ENCODE data around the gene CHCHD5. TPM values are rescaled to one million over a fixed set of nuclear protein-coding genes. Genes with fewer than 3 reads are reported as not detected.

CHCHD5 gene
- total RNA-seq, 4 donors from 2014 or later, result 11.9 to 22.0 (median 15.7) TPM

GRCh38 chr2:112633708-112634107 lies 49.3 kb downstream of the CHCHD5 start:
- ATAC-seq (ENCODE audit: low FRiP score) (no peak), DNase-seq (ENCODE audit: low spot score) (no peak)

GRCh38 chr2:112634153-112634873 lies 49.9 kb downstream of the CHCHD5 start:
- DNase-seq (ENCODE audit: low spot score) (no peak), ATAC-seq (ENCODE audit: low FRiP score) (no peak)

More at GRCh38 chr2:112633708-112634107, 49.3 kb downstream of the CHCHD5 start:
- TF ChIP-seq CTCF (IDR thresholded peaks at IDR 0.05), result no peak

GRCh38 chr2:112634874-112635157 lies 50.4 kb downstream of the CHCHD5 start:
- DNase-seq (ENCODE audit: low spot score), result no peak
- no peak for TF ChIP-seq CTCF (IDR thresholded peaks at IDR 0.05)

More at GRCh38 chr2:112634153-112634873, 49.9 kb downstream of the CHCHD5 start:
- no peak for TF ChIP-seq CTCF (IDR thresholded peaks at IDR 0.05)

GRCh38 chr2:112636605-112637288 lies 52.3 kb downstream of the CHCHD5 start:
- no peak for TF ChIP-seq CTCF (IDR thresholded peaks at IDR 0.05)
- ATAC-seq (ENCODE audit: low FRiP score) (no peak), DNase-seq (ENCODE audit: low spot score) (no peak)

More at GRCh38 chr2:112634874-112635157, 50.4 kb downstream of the CHCHD5 start:
- no peak for ATAC-seq (ENCODE audit: low FRiP score)

- ATAC-seq (ENCODE audit: low FRiP score) (no peak), DNase-seq (ENCODE audit: low spot score) (no peak)
- no peak for TF ChIP-seq CTCF (IDR thresholded peaks at IDR 0.05)
Observed at GRCh38 chr2:112637289-112637660, 52.9 kb downstream of the CHCHD5 start.

Small RNA genes within 50 kb of the gene (small RNA-seq; reads per million reads assigned to genes)
- not detected for gene RF00019

Other genes with a start within 250 kb of the CHCHD5 start
- 10 to 100 TPM; 23.9 to 33.7 (median 27.0) TPM for gene RGPD8, start 151.0 kb upstream of the CHCHD5 start, total RNA-seq
- gene TTL, start 102.5 kb upstream of the CHCHD5 start, total RNA-seq, result 10 to 100 TPM; 26.9 to 43.1 (median 31.1) TPM
- gene POLR1B, start 42.1 kb upstream of the CHCHD5 start, total RNA-seq, result 10 to 100 TPM; 13.5 to 39.0 (median 14.6) TPM
- 100 to 1,000 TPM in 2 of 4 donors, 10 to 100 TPM in 2; 33.1 to 299 (median 88.2) TPM for gene SLC20A1, start 61.3 kb downstream of the CHCHD5 start, total RNA-seq
- under 1 TPM in 1 of 4 donors, not detected in 3; 0.56 TPM for gene NT5DC4, start 136.4 kb downstream of the CHCHD5 start, total RNA-seq
- 1 to 10 TPM in 1 of 4 donors, under 1 TPM in 2, not detected in 1; 0.13 to 3.8 (median 0.16) TPM for gene CKAP2L, start 180.0 kb downstream of the CHCHD5 start, total RNA-seq
- gene IL1A, start 199.9 kb downstream of the CHCHD5 start, total RNA-seq, result 1 to 10 TPM in 1 of 4 donors, under 1 TPM in 1, not detected in 2; 0.24 to 2.2 TPM

Measured in omental fat pad (tissue), 4 donors.